GM19467 (cell line): Measurements from ENCODE around the gene ETS2.
"Not testable (repeated sequence)": the region's sequence is repeated elsewhere in the genome, so short reads cannot be mapped to it uniquely, and the experiment has no call there.

Source experiments
- ATAC-seq: cut with Tn5 transposase; IDR thresholded peaks from one replicate; pipeline ENCODE4 v1.9.1; 2021; ENCODE audit warnings: mild to moderate bottlenecking, moderate library complexity; ENCODE audit not compliant: unreplicated experiment

Gene ETS2

GRCh38 chr21:38833117-38833516, 27.4 kb downstream of the ETS2 start:
- no peak for ATAC-seq

GRCh38 chr21:38834725-38835124, 29.0 kb downstream of the ETS2 start:
- ATAC-seq = no peak

- ATAC-seq = no peak
Measured at GRCh38 chr21:38837806-38838461, 32.2 kb downstream of the ETS2 start.

- ATAC-seq = no peak
Measured at GRCh38 chr21:38838598-38839327, 33.0 kb downstream of the ETS2 start.

GRCh38 chr21:38839328-38840286, 33.9 kb downstream of the ETS2 start:
- no peak for ATAC-seq

- ATAC-seq = no peak
Measured at GRCh38 chr21:38840456-38841300, 34.9 kb downstream of the ETS2 start.

GRCh38 chr21:38841472-38841871, 35.7 kb downstream of the ETS2 start:
- no peak for ATAC-seq

- ATAC-seq = no peak
Measured at GRCh38 chr21:38842079-38842478, 36.4 kb downstream of the ETS2 start.

GRCh38 chr21:38843379-38843778, 37.6 kb downstream of the ETS2 start:
- ATAC-seq = no peak

- ATAC-seq = no peak
Measured at GRCh38 chr21:38843806-38844503, 38.2 kb downstream of the ETS2 start.

- ATAC-seq = not testable (repeated sequence)
Measured at GRCh38 chr21:38845374-38845773, 39.6 kb downstream of the ETS2 start.

- no peak for ATAC-seq
Measured at GRCh38 chr21:38847556-38847955, 41.8 kb downstream of the ETS2 start.

GRCh38 chr21:38848187-38848609, 42.5 kb downstream of the ETS2 start:
- no peak for ATAC-seq

- ATAC-seq = no peak
Measured at GRCh38 chr21:38849776-38850175, 44.0 kb downstream of the ETS2 start.

GRCh38 chr21:38850277-38850951, 44.7 kb downstream of the ETS2 start:
- ATAC-seq = no peak

- no peak for ATAC-seq
Measured at GRCh38 chr21:38851101-38851500, 45.4 kb downstream of the ETS2 start.

- ATAC-seq = no peak
Measured at GRCh38 chr21:38852278-38852677, 46.5 kb downstream of the ETS2 start.

GRCh38 chr21:38852708-38853107, 47.0 kb downstream of the ETS2 start:
- no peak for ATAC-seq

- peak; percentile 78 for ATAC-seq
Measured at GRCh38 chr21:38853421-38853919, 47.7 kb downstream of the ETS2 start.
